Measurements from ENCODE around the gene TM7SF3. TPM values are rescaled to one million over a fixed set of nuclear protein-coding genes. Genes with fewer than 3 reads are reported as not detected.
"Not testable (repeated sequence)": the region's sequence is repeated elsewhere in the genome, so short reads cannot be mapped to it uniquely, and the experiment has no call there.

The TM7SF3 gene
- total RNA-seq, 4 donors from 2014 or later = 40.1 to 87.5 (median 64.4) TPM

GRCh38 chr12:27057543-27057942 lies 43.4 kb upstream of the TM7SF3 start:
- Histone ChIP-seq H3K27me3 (no peaks in the 10 kb centered on the region), H3K27ac (no peak overlapping the region), H3K4me1 (no peaks in the 10 kb centered on the region), H3K9me3 (no peaks in the 10 kb centered on the region), H3K36me3 (no peaks in the 10 kb centered on the region), H3K4me3 (no peak overlapping the region)
- no peak for ATAC-seq
- TF ChIP-seq POLR2AphosphoS5 (IDR thresholded peaks at IDR 0.05) = no peak
- no peak for TF ChIP-seq POLR2A (IDR thresholded peaks at IDR 0.05)
- no peak for TF ChIP-seq CTCF (IDR thresholded peaks at IDR 0.05)
- no peak for TF ChIP-seq EP300 (IDR thresholded peaks at IDR 0.05)
- WGBS, 2 donors (ENCODE audit: low coverage in 1 of 2) = 54 to 81% methylated on average over 3 of the region's 3 CpGs

- 79 to 83% methylated on average over 4 to 7 of the region's 7 CpGs for WGBS, 2 donors (ENCODE audit: low coverage in 1 of 2)
- Histone ChIP-seq H3K4me1 (no peaks in the 10 kb centered on the region), H3K27me3 (no peaks in the 10 kb centered on the region), H3K36me3 (no peaks in the 10 kb centered on the region), H3K4me3 (no peak overlapping the region), H3K9me3 (no peaks in the 10 kb centered on the region), H3K27ac (no peak overlapping the region)
- no peak for ATAC-seq
- no peak for TF ChIP-seq CTCF (IDR thresholded peaks at IDR 0.05)
- no peak for TF ChIP-seq POLR2A (IDR thresholded peaks at IDR 0.05)
Observed at GRCh38 chr12:27055966-27056365, 41.8 kb upstream of the TM7SF3 start.

- Histone ChIP-seq H3K36me3 (no peaks in the 10 kb centered on the region), H3K4me1 (no peaks in the 10 kb centered on the region), H3K27me3 (no peaks in the 10 kb centered on the region), H3K4me3 (no peak overlapping the region), H3K27ac (no peak overlapping the region), H3K9me3 (no peaks in the 10 kb centered on the region)
- WGBS, 2 donors (ENCODE audit: low coverage in 1 of 2) = 94 to 97% methylated on average over 3 of the region's 3 CpGs
- TF ChIP-seq EP300 (IDR thresholded peaks at IDR 0.05) = no peak
- TF ChIP-seq POLR2AphosphoS5 (IDR thresholded peaks at IDR 0.05) = no peak
- no peak for TF ChIP-seq CTCF (IDR thresholded peaks at IDR 0.05)
- no peak for TF ChIP-seq POLR2A (IDR thresholded peaks at IDR 0.05)
- no peak for ATAC-seq
Observed at GRCh38 chr12:27052742-27053141, 38.6 kb upstream of the TM7SF3 start.

- H3K4me1 ChIP-seq = no peaks in the 10 kb centered on the region
- H3K36me3 ChIP-seq = no peaks in the 10 kb centered on the region
- ATAC-seq = no peak
- WGBS, 2 donors (ENCODE audit: low coverage in 1 of 2) = 95 to 100% methylated on average over 1 of the region's 1 CpG
- no peak overlapping the region for H3K27ac ChIP-seq
- no peaks in the 10 kb centered on the region for H3K9me3 ChIP-seq
- no peaks in the 10 kb centered on the region for H3K27me3 ChIP-seq
- no peak for TF ChIP-seq POLR2AphosphoS5 (IDR thresholded peaks at IDR 0.05)
- TF ChIP-seq POLR2A (IDR thresholded peaks at IDR 0.05) = no peak
- no peak for TF ChIP-seq CTCF (IDR thresholded peaks at IDR 0.05)
- TF ChIP-seq EP300 (IDR thresholded peaks at IDR 0.05) = no peak
- H3K4me3 ChIP-seq = no peak overlapping the region
Observed at GRCh38 chr12:27052176-27052575, 38.0 kb upstream of the TM7SF3 start.

- 63 to 88% methylated on average over 2 to 4 of the region's 4 CpGs for WGBS, 2 donors (ENCODE audit: low coverage in 1 of 2)
- no peak overlapping the region for H3K4me3 ChIP-seq
- no peaks in the 10 kb centered on the region for H3K4me1 ChIP-seq
- H3K36me3 ChIP-seq = no peaks in the 10 kb centered on the region
- H3K27me3 ChIP-seq = no peaks in the 10 kb centered on the region
- no peak for TF ChIP-seq POLR2A (IDR thresholded peaks at IDR 0.05)
- H3K27ac ChIP-seq = no peak overlapping the region
- no peak for ATAC-seq
- H3K9me3 ChIP-seq = no peaks in the 10 kb centered on the region
Observed at GRCh38 chr12:27048822-27049752, 34.9 kb upstream of the TM7SF3 start.

- not testable (repeated sequence) for H3K4me3 ChIP-seq, H3K9me3 ChIP-seq, H3K27ac ChIP-seq, H3K27me3 ChIP-seq, ATAC-seq, H3K4me1 ChIP-seq
- peaks cover 0 to 13% of the 10 kb centered on the region in 2 donors for H3K36me3 ChIP-seq
- 100% methylated on average over 1 of the region's 1 CpG for WGBS, 2 donors (ENCODE audit: low coverage in 1 of 2)
Observed at GRCh38 chr12:27042018-27042417, 27.8 kb upstream of the TM7SF3 start.

- no CpG with 5 or more reads among the region's 4 CpGs for WGBS, 2 donors (ENCODE audit: low coverage in 1 of 2)
- not testable (repeated sequence) for ATAC-seq
- peaks cover 0 to 13% of the 10 kb centered on the region in 2 donors for H3K36me3 ChIP-seq
Observed at GRCh38 chr12:27040637-27041036, 26.5 kb upstream of the TM7SF3 start.

More at GRCh38 chr12:27040637-27041036, 26.5 kb upstream of the TM7SF3 start:
- not testable (repeated sequence) for H3K9me3 ChIP-seq, H3K4me1 ChIP-seq, H3K27ac ChIP-seq, H3K4me3 ChIP-seq, H3K27me3 ChIP-seq
